Psoas muscle (tissue), 8 donors: ENCODE measurements around the gene CDC14A. TPM values are rescaled to one million over a fixed set of nuclear protein-coding genes. Genes with fewer than 3 reads are reported as not detected.

ENCODE experiments used
- ATAC-seq, 4 donors: fragments of 200-7000 bp; cut with Tn5 transposase; one replicate each; pipeline ENCODE4 v1.9.1; 2020; ENCODE audit warnings: moderate library complexity in 3 of 4, mild to moderate bottlenecking in 2 of 4
- DNase-seq, 2 donors: peaks; one replicate each; pipeline ENCODE4 v3.0.0-alpha.2; 2020
- H3K27ac ChIP-seq: fragments of 200-600 bp; one replicate; pipeline ENCODE4 v1.8.0; 2022
- H3K27me3 ChIP-seq, 3 donors: fragments of 200-600 bp in 1 of 3; one replicate each; pipeline versions ENCODE4 v1.6.1 to v1.8.0; 2013 to 2022; ENCODE audit warnings: low read length in 2 of 3, mild to moderate bottlenecking in 2 of 3, moderate library complexity in 1 of 3; ENCODE audit not compliant: insufficient read depth in 3 of 3
- H3K36me3 ChIP-seq, 2 donors: fragments of 200-600 bp in 1 of 2; one replicate each; pipeline versions ENCODE4 v1.6.1 to v1.8.0; 2013 to 2022; ENCODE audit warnings: low read depth in 1 of 2, mild to moderate bottlenecking in 1 of 2, moderate library complexity in 1 of 2; ENCODE audit not compliant: insufficient read depth in 1 of 2
- H3K4me1 ChIP-seq: fragments of 200-600 bp; one replicate; pipeline ENCODE4 v1.8.0; 2022
- H3K4me3 ChIP-seq: fragments of 200-600 bp; one replicate; pipeline ENCODE4 v1.8.0; 2022; ENCODE audit warnings: mild to moderate bottlenecking
- H3K9me3 ChIP-seq: fragments of 200-600 bp; one replicate; pipeline ENCODE4 v1.8.0; 2022
- CTCF ChIP-seq: fragments of 200-600 bp; IDR thresholded peaks from one replicate; pipeline ENCODE4 v1.8.0; 2022; ENCODE audit warnings: antibody characterized with exemption
- WGBS, 3 donors: extraction: QIAGEN DNeasy Blood & Tissue Kit; methylation state at CpG; one replicate each; pipeline versions ENCODE4 v1.1.6 to v1.1.7; 2013; 5-methylcytosine and 5-hydroxymethylcytosine counted together
- intact Hi-C, 2 donors: fragments of 100-400 bp; cut with DNase I; formaldehyde crosslinking; loops; one replicate each; pipeline versions ENCODE4 v1.11.0 to v1.14.2; 2022
- polyA plus RNA-seq, 3 donors: library from polyadenylated mRNA; stranded (reverse); fragments of 200-250 nt; gene quantifications; one replicate each; pipeline ENCODE4 v1.2.3, GENCODE V29; 2013
- total RNA-seq, 4 donors: library from RNA; stranded (reverse); fragmentation: NEBNext Ultra II Directional in 2 of 4; extraction: Animal tissue kit (Norgen Biotek cat#: 25700) in 2 of 4; gene quantifications; one replicate each; pipeline versions ENCODE4 v1.2.1 to v1.2.4, GENCODE V29; 2021 to 2023
- donor health status: healthy with polysubstance abuse.
- donor health status: DM: no; HTN: no; CAD: no; lungs with moderate emphysema.
- donor health status: Bipolar disorder and iron deficiency.
- donor health status: healthy.
- donor health status: DM: yes; HTN: yes; CAD: no.
- donor health status: DM: no; HTN: no; CAD: no.
- donor health status: DM: no; HTN: no; CAD: no.
- donor health status: DM: yes; HTN: yes; CAD: no.

The CDC14A gene
- total and polyA plus RNA-seq, 7 donors, result 0.44 to 5.5 (median 2.3) TPM

- Histone ChIP-seq H3K4me1 (no peaks in the 10 kb centered on the region), H3K27me3 (no peaks in the 10 kb centered on the region), H3K4me3 (no peak overlapping the region), H3K9me3 (no peaks in the 10 kb centered on the region), H3K27ac (no peak overlapping the region), H3K36me3 (no peaks in the 10 kb centered on the region)
- TF ChIP-seq CTCF, result no peak
- intact Hi-C loops, result no loop called here
- ATAC-seq (no peak), DNase-seq (no peak)
Observed at GRCh38 chr1:100383743-100384405, 31.6 kb downstream of the CDC14A start.

GRCh38 chr1:100387209-100387608 lies 34.9 kb downstream of the CDC14A start:
- ATAC-seq, result no peak
- Histone ChIP-seq H3K4me3 (no peak overlapping the region), H3K36me3 (peaks cover 0 to 17% of the 10 kb centered on the region in 2 donors), H3K27ac (no peak overlapping the region), H3K4me1 (no peaks in the 10 kb centered on the region), H3K27me3 (no peaks in the 10 kb centered on the region), H3K9me3 (no peaks in the 10 kb centered on the region)
- no peak for TF ChIP-seq CTCF
- intact Hi-C loops, result no loop called here
- DNase-seq, result no peak
- 7 to 11% (median 7%) methylated on average over 5 of the region's 5 CpGs for WGBS, 3 donors

- Histone ChIP-seq H3K4me3 (no peak overlapping the region), H3K27me3 (no peaks in the 10 kb centered on the region), H3K9me3 (no peaks in the 10 kb centered on the region), H3K36me3 (peaks cover 0 to 21% of the 10 kb centered on the region in 2 donors), H3K27ac (no peak overlapping the region), H3K4me1 (no peaks in the 10 kb centered on the region)
- no peak for TF ChIP-seq CTCF
- intact Hi-C loops, result no loop called here
- no peak for ATAC-seq
- 64 to 69% (median 67%) methylated on average over 4 of the region's 4 CpGs for WGBS, 3 donors
- DNase-seq, result no peak
Observed at GRCh38 chr1:100387657-100388350, 35.5 kb downstream of the CDC14A start.

GRCh38 chr1:100390531-100390930 lies 38.2 kb downstream of the CDC14A start:
- Histone ChIP-seq H3K27ac (no peak overlapping the region), H3K4me3 (no peak overlapping the region), H3K36me3 (peaks cover 0 to 36% of the 10 kb centered on the region in 2 donors), H3K4me1 (peaks cover 5% of the 10 kb centered on the region), H3K9me3 (no peaks in the 10 kb centered on the region), H3K27me3 (no peaks in the 10 kb centered on the region)
- 65 to 85% (median 70%) methylated on average over 2 of the region's 2 CpGs for WGBS, 3 donors
- TF ChIP-seq CTCF, result no peak
- no peak for ATAC-seq
- intact Hi-C loops, result no loop called here
- no peak for DNase-seq
